ENCODE measurements around the gene SLC41A1. TPM values are rescaled to one million over a fixed set of nuclear protein-coding genes. Genes with fewer than 3 reads are reported as not detected.

The SLC41A1 gene
- total RNA-seq, 1 donor from 2014 or later, result 22.4 TPM

- DNase-seq (ENCODE audit: low read depth) (no peak), FAIRE-seq (no peak)
- Histone ChIP-seq H3K4me2 (ENCODE audit: low read length) (no peak overlapping the region), H3K27me3 (ENCODE audit: insufficient read depth, low read length) (no peaks in the 10 kb centered on the region), H4K20me1 (ENCODE audit: insufficient read depth, low read length) (peaks cover 39% of the 10 kb centered on the region), H3K36me3 (ENCODE audit: insufficient read depth, low read length) (peaks cover 7% of the 10 kb centered on the region), H3K4me1 (ENCODE audit: insufficient read depth, low read length) (peaks cover 2% of the 10 kb centered on the region), H3K79me2 (ENCODE audit: insufficient read depth, low read length) (peaks cover 3% of the 10 kb centered on the region), H3K9ac (ENCODE audit: low read length) (no peak overlapping the region), H3K4me3 (ENCODE audit: insufficient read depth, low read depth, low read length) (no peak overlapping the region), H3K9me3 (ENCODE audit: insufficient read depth, low read depth, low read length) (no peaks in the 10 kb centered on the region), H2AFZ (ENCODE audit: low read depth, low read length) (no peak overlapping the region), H3K27ac (ENCODE audit: low read depth, low read length) (no peak overlapping the region)
- TF ChIP-seq CTCF (IDR thresholded peaks at IDR 0.05; ENCODE audit: insufficient read depth, low read depth, low read length) (no peak), EZH2 (IDR thresholded peaks at IDR 0.05; ENCODE audit: insufficient read depth, low read length) (no peak)
- Mint-ChIP-seq H3K27ac (ENCODE audit: unreplicated experiment) (no peak overlapping the region), H3K9me3 (ENCODE audit: unreplicated experiment) (no peaks in the 10 kb centered on the region), H3K27me3 (ENCODE audit: low read depth, unreplicated experiment) (peaks cover 3% of the 10 kb centered on the region), H3K4me3 (ENCODE audit: unreplicated experiment) (no peak overlapping the region), H3K4me1 (ENCODE audit: low read depth, unreplicated experiment) (peaks cover 7% of the 10 kb centered on the region), H3K36me3 (ENCODE audit: low read depth, unreplicated experiment) (peaks cover 36% of the 10 kb centered on the region)
These were observed 10.9 kb downstream of the SLC41A1 start for GRCh38 chr1:205802060-205802459.

DNA sequence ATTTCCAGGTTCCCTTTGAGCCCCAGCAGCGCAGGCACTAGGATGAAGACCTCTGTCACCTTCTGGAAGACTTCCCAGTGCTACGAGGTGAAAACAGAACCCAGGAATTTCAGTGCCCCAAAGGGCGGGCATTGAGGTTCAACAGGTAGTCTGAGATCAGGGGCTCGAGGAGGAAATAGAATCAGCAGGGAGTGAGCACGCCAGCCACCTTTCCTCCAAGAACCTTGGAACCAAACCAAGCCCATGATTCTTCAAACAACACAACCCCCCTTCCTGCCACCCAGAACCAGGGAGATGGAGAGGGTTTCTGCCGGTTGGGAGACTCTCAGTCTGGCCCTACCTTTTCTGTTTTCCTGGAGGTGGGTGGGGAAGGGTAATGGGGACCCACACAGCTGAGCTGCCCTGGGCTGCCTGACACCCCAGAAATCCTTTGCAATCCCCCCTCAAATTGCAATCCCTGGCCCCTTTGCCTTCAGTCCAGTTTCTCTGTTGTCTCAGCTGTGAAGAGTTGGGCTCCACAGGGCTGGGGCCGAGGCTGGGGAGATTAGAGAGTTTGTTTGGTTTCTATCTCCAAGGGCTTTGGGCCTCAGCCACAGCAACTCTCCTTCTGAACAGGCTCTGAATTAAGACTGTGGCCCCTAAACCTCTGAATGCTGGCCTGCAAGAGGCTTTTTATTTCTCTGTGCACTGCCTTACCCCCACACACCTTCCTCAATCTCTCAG lies 11.9 kb downstream of the SLC41A1 start:
- TF ChIP-seq EZH2 (IDR thresholded peaks at IDR 0.05; ENCODE audit: insufficient read depth, low read length) (no peak), CTCF (IDR thresholded peaks at IDR 0.05; ENCODE audit: insufficient read depth, low read depth, low read length) (no peak)
- Mint-ChIP-seq H3K4me3 (ENCODE audit: unreplicated experiment) (no peak overlapping the region), H3K9me3 (ENCODE audit: unreplicated experiment) (no peaks in the 10 kb centered on the region), H3K4me1 (ENCODE audit: low read depth, unreplicated experiment) (peaks cover 7% of the 10 kb centered on the region), H3K27ac (ENCODE audit: unreplicated experiment) (peak overlapping the region; percentile 18), H3K36me3 (ENCODE audit: low read depth, unreplicated experiment) (peaks cover 41% of the 10 kb centered on the region), H3K27me3 (ENCODE audit: low read depth, unreplicated experiment) (peaks cover 3% of the 10 kb centered on the region)
- Histone ChIP-seq H3K27ac (ENCODE audit: low read depth, low read length) (no peak overlapping the region), H3K4me1 (ENCODE audit: insufficient read depth, low read length) (peaks cover 2% of the 10 kb centered on the region), H3K9ac (ENCODE audit: low read length) (no peak overlapping the region), H3K9me3 (ENCODE audit: insufficient read depth, low read depth, low read length) (no peaks in the 10 kb centered on the region), H3K36me3 (ENCODE audit: insufficient read depth, low read length) (peaks cover 14% of the 10 kb centered on the region), H3K79me2 (ENCODE audit: insufficient read depth, low read length) (peaks cover 3% of the 10 kb centered on the region), H3K4me3 (ENCODE audit: insufficient read depth, low read depth, low read length) (no peak overlapping the region), H4K20me1 (ENCODE audit: insufficient read depth, low read length) (peaks cover 33% of the 10 kb centered on the region), H3K27me3 (ENCODE audit: insufficient read depth, low read length) (no peaks in the 10 kb centered on the region), H2AFZ (ENCODE audit: low read depth, low read length) (no peak overlapping the region), H3K4me2 (ENCODE audit: low read length) (no peak overlapping the region)
- FAIRE-seq, result no peak
- DNase-seq (ENCODE audit: low read depth), result no peak

GRCh38 chr1:205800427-205800826 lies 12.6 kb downstream of the SLC41A1 start:
- Mint-ChIP-seq H3K9me3 (ENCODE audit: unreplicated experiment) (no peaks in the 10 kb centered on the region), H3K27ac (ENCODE audit: unreplicated experiment) (no peak overlapping the region), H3K27me3 (ENCODE audit: low read depth, unreplicated experiment) (peaks cover 3% of the 10 kb centered on the region), H3K4me1 (ENCODE audit: low read depth, unreplicated experiment) (peaks cover 4% of the 10 kb centered on the region), H3K36me3 (ENCODE audit: low read depth, unreplicated experiment) (peaks cover 44% of the 10 kb centered on the region), H3K4me3 (ENCODE audit: unreplicated experiment) (no peak overlapping the region)
- Histone ChIP-seq H3K9me3 (ENCODE audit: insufficient read depth, low read depth, low read length) (no peaks in the 10 kb centered on the region), H3K27me3 (ENCODE audit: insufficient read depth, low read length) (no peaks in the 10 kb centered on the region), H4K20me1 (ENCODE audit: insufficient read depth, low read length) (peaks cover 26% of the 10 kb centered on the region), H3K4me2 (ENCODE audit: low read length) (no peak overlapping the region), H3K4me1 (ENCODE audit: insufficient read depth, low read length) (peaks cover 2% of the 10 kb centered on the region), H3K36me3 (ENCODE audit: insufficient read depth, low read length) (peaks cover 14% of the 10 kb centered on the region), H2AFZ (ENCODE audit: low read depth, low read length) (no peak overlapping the region), H3K4me3 (ENCODE audit: insufficient read depth, low read depth, low read length) (no peak overlapping the region), H3K9ac (ENCODE audit: low read length) (no peak overlapping the region), H3K27ac (ENCODE audit: low read depth, low read length) (no peak overlapping the region), H3K79me2 (ENCODE audit: insufficient read depth, low read length) (peaks cover 3% of the 10 kb centered on the region)
- no peak for TF ChIP-seq EZH2 (IDR thresholded peaks at IDR 0.05; ENCODE audit: insufficient read depth, low read length)
- TF ChIP-seq CTCF (IDR thresholded peaks at IDR 0.05; ENCODE audit: insufficient read depth, low read depth, low read length), result no peak
- FAIRE-seq, result no peak
- no peak for DNase-seq (ENCODE audit: low read depth)
